Measurements from ENCODE around the gene IGSF9.

DNA sequence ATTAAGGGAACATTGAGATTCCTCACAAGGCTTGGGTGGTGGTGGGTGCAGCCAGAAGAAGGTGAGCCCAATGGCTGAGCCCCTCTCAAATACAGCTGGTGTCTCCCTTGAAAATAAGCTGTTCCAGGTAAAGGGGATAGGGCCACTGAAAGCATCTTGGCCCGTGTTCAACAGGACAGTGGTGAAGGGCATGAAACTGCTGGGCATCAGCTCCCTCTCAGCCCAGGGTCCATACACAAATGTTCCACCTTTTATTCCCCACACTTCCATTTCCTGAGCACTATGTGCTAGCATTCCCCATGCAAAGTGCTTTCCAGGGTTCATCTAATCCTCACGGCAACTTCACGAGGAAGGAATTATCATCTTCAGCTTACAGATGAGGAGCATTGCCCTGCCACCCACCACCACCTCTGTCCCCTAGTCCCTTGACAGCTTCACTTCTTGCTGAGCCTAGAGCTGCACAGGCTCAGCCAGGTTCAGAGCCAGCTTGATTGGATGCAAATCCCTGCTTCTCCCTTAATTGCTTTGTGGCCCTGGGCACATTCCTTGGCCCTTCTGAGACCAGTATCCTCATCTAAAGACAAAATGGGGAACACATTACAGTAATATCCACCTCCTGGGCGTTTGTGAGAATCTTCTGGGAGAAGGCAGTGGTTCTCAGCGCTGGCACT, 29.7 kb downstream of the IGSF9 start:
- TF ChIP-seq, protein P1, sequence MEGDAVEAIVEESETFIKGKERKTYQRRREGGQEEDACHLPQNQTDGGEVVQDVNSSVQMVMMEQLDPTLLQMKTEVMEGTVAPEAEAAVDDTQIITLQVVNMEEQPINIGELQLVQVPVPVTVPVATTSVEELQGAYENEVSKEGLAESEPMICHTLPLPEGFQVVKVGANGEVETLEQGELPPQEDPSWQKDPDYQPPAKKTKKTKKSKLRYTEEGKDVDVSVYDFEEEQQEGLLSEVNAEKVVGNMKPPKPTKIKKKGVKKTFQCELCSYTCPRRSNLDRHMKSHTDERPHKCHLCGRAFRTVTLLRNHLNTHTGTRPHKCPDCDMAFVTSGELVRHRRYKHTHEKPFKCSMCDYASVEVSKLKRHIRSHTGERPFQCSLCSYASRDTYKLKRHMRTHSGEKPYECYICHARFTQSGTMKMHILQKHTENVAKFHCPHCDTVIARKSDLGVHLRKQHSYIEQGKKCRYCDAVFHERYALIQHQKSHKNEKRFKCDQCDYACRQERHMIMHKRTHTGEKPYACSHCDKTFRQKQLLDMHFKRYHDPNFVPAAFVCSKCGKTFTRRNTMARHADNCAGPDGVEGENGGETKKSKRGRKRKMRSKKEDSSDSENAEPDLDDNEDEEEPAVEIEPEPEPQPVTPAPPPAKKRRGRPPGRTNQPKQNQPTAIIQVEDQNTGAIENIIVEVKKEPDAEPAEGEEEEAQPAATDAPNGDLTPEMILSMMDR (conservative IDR thresholded peaks at IDR 0.05): no peak
- no peak for TF ChIP-seq EZH2 (IDR thresholded peaks at IDR 0.05; ENCODE audit: low read depth)

All from PC-9 (cell line).